ENCODE data around the gene AP1S3.
"Not testable (repeated sequence)": the region's sequence is repeated elsewhere in the genome, so short reads cannot be mapped to it uniquely, and the experiment has no call there.

AP1S3 gene

DNA sequence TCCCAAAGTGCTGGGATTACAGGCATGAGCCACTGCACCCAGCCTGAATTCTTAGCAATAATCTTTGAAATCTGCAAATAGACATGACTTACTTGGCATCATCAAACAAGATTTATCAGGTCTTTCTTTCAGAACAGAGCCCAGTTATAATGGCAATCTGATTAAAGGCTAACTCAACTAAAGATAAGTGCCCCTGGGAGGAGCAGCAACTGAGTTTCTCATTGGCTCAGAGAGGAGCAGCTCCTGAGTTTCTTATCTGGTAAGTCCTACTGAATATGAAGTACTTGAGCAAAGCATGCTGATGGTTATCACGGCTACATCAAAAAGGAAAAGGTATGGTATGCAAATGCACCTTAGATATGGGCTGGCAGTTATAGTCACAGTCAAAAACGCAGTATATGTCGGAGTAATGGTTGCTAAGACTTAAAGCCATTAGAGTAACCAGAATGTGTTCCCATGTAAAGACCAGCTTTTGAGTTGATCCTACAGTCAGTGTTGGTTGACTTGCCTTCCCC is 15.0 kb upstream of the AP1S3 start:
- no peak for DNase-seq

DNA sequence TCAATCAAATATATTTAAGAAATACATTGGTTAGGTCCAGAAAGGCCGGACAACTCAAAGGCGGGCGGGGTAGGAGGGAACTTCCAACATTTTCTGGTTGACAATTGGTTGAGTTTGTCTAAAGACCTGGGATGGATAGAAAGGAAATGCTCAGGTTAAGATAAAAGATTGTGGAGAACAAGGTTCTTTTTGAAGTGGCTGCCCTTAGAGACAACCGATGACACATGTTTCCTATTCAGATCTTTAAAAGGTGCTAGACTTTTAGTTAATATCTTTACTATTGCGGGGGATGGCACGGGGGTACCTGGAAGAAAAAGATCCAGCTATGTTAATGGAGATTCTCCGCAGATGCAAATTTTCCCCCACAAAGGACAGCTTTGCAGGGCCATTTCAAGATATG is 10.0 kb upstream of the AP1S3 start:
- DNase-seq = no peak

DNA sequence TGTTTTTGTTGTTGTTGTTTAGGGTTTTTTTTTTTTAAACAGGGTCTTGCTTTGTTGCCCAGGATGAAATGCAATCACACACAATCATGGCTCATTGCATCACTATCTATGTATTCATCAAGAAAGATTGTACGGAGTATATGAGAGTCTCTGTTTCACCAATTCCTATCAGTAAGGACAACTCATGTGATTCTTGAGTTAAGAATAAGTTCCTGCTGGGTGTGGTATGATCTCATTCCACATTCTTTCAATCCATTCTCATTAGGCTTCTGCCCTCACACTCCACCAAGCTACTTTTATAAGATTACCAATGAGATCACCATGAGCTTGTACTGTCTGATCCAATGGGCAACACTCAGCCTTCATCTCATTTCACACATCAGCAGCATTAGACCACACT is 9.1 kb upstream of the AP1S3 start:
- peak; percentile 86 for DNase-seq

DNA sequence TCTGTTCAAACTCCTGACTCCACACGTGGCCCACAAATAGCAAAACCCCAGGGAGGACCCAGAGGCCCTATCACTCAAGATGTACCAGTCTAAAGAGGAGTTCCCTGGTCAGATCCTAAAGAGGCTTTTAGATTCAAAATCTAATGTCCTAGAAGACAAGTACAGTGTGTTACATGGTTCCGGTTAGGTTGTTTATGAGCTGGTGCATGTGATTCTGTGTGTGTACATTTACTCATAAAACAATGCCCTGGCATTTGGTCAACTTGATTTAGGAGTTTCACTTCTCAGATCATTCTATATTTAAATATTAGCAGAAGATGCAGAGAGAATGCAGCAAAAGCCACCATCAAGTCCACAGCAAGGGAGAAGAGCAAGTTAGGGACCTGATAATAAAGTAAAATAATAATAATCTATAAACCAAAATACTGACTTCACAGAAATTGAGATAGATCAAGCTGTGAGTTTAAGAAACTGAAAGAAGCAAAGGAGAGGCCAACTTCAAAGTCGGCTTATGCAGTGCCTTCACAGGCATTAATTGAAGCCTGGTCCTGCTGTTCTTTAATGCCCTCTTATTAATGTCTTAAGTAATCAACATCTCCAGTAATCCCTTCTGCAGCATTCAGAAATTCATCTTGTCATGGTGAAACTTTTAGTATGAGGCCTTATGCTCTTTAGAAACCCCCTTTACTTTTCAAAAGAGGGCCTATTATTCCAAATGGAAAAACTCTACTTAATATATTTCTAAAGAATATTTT is 4.2 kb upstream of the AP1S3 start:
- no peak for DNase-seq

DNA sequence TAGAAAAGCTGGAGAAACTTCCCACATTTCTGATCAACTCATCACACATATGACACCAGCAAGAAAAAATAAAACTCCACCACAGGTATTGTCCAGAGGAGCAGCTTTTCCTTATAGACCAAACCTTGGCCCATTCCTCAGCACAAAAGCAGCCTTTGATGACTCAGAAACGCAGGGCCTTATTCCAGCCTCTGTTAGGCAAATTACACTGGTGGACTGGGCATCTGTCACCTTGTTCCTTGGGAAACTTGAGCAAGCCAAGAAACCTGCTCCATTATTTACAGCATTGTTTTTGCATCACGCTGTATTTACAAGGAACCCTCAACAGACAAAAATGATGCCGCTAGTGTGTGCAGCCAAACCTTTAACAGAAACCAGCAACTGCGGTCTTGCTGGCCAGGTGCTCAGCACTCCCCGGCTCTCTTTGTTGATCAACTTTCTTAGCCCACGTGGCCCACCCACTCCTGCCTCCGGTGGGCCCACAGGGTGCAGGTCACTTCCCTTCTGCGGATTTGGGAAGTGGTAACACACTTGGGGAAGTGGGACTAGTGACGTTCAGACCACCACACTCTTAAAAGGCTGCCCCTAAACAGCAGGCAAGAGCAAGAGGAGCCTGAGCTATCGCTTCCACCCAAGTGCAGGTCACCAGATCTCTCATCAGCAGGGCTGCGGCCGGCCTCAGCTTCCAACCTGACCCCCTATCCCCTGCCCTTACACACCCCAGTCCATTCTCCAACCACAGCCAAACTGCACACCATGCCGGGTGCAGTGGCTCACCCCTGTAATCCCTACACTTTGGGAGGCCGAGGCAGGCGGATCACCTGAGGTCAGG is 1.5 kb downstream of the AP1S3 start:
- DNase-seq = no peak

DNA sequence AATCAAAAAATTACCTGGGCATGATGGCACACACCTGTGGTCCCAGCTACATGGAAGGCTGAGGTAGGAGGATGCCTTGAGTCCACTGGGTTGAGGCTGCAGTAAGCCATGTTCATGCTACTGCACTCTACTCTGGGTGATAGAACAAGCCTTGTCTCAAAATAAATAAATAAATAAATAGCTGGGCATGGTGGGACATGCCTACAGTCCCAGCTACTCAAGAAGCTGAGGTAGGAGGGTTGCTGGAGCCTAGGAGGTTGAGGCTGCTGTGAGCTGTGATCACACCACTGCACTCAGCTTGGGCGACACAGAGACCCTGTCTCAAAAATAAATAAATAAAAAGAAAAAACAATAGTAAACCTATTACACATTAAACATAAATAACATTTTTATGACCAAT is 3.0 kb downstream of the AP1S3 start:
- DNase-seq = no peak

DNA sequence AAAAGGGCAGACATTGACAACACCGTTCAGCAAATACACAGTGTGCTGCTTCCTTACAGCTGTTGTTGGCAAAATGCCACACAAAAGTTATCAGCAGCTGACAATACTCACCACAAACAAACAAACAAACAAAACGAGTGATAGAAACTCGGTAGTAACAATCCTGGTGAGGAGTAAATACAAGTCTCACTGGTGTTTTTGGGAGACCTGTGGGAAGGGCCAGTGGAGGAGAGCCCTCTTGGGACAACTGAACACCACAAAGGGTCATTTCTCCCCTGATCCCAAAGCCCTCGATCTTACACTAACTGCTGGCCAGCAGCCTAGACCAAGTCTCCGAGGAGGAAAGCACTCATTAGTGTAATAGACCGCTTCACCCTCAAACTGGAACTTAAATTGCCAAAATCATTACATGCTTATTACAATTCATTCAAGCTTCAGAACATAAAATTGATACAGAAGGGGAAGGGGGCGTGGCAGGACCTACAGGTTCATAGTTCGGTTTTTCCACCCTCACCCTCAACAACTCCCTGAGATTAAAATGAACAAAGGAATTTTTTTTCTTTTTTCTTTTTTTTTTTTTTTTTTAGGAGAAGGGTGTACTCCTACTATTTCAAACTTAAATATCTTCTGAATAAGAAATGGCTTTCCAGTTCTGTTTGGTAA is 5.0 kb downstream of the AP1S3 start:
- DNase-seq = no peak

DNA sequence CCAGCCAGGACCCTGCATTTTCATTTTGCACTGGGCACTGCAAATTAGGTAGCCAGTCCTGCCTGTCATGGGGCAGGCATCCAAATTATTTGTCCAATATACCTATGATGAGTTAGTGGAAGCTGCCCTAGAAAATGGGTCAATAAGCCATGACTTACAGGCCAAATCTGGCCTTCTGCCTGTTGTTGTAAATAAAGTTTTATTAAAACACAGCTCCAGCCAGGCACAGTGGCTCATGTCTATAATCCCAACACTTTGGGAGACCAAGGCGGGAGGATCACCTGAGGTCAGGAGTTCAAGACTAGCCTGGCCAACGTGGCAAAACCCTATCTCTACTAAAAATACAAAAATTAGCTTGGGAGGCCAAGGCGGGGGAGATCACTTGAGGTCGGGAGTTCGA is 8.3 kb downstream of the AP1S3 start:
- no peak for DNase-seq

DNA sequence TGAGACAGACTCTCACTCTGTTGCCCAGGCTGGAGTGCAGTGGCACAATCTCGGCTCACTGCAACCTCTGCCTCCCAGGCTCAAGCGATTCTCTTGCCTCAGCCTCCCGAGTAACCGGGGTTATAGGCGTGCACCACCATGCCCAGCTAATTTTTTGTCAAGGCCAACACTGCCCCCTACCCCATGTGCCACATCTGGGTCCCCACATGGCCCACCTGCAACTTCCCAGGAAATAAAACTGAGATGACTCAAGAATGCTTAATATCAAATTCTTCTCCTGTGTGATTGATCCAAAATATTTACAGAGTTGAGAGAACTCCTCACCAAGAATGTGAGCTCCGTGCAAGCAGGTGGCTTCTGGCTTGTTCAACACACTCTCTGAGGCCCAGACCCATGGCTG is 9.1 kb downstream of the AP1S3 start:
- DNase-seq = no peak

DNA sequence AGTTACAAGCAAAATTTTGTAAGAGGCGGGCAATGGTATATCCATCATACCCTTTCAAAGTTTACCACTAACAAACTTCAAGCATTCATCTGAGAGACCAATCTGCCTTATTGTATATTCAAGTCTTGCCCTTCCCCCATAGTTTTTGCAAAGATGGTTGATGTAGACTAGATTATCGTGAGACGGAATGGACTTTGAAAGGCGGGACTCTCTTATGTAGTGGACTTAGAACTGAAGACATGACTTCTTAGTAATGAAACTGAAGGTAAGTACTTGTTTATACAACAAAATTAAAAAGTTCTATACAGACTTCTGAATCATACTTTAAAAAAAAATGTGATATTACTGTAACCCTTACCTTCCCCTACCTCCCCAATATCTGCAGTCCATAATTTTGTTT is 10.4 kb downstream of the AP1S3 start:
- DNase-seq = no peak

DNA sequence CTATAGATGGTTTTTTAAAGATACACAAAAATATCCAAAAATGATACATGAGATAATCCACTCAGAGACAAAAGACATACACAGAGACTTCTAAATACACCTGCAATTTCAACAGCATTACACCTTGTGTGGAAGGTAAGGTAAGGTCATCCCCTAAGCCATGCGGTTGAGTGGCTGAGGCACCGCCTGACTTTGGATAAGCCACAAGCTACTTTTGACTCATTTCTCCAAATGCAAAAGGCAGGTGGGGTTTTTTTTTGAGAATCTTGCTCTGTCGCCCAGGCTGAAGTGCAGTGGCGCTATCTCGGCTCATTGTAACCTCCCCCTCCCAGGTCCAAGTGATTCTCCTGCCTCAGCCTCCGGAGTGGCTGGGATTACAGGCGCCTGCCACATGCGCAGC is 13.1 kb downstream of the AP1S3 start:
- no peak for DNase-seq

DNA sequence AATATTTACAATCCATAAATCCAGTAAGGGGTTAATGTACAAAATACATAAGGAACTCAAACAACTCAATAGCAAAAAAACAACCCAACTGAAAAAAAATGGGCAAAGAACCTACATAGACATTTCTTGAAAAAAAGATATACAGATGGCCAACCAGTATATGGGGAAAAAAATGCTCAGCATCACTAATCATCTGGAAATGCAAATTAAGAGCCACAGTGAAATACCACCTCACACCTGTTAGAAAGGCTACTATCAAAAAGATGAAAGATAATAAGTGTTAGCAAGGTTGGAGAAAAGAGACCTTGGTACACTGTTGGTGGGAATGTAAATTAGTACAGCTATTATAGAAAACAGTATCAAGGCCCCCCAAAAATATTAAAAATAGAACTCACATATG is 14.6 kb downstream of the AP1S3 start:
- no peak for DNase-seq

DNA sequence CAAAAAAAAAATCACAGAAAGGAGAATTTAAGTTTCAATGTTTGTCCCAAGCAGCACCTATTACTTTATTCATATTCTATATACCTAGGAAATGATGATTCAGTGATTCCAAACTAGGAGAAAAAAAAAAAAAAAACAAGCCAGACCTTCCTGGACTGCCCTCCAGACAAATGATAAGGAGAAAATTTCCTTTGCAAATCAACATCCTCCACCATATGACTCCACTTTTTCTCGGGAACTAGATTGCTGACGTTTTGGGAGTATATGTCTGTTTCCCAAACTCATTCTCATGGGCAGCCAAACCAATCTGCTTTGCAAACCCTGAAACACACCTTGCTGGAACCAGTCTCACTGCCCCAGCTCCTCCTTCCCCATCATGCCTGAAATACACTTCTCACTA is 16.8 kb downstream of the AP1S3 start:
- no peak for DNase-seq

DNA sequence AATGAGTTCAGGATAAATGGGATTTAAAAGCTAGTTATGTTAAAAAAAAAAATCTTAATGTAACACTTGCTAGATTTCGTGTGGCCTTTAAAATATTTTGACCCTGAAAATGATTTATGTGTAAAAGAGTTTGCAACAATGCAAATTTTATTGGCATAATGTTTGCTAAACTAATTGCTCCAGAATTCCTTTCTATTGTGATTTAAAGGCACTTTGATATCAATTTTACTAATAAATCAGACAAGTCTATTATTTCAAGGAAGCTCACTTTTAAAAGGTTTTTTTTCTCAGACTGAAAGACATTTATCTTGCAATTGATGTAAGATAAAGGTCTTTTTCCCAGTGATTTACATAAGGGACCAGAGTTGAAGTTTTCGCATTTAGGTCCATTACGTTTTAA is 17.5 kb downstream of the AP1S3 start:
- no peak for DNase-seq

DNA sequence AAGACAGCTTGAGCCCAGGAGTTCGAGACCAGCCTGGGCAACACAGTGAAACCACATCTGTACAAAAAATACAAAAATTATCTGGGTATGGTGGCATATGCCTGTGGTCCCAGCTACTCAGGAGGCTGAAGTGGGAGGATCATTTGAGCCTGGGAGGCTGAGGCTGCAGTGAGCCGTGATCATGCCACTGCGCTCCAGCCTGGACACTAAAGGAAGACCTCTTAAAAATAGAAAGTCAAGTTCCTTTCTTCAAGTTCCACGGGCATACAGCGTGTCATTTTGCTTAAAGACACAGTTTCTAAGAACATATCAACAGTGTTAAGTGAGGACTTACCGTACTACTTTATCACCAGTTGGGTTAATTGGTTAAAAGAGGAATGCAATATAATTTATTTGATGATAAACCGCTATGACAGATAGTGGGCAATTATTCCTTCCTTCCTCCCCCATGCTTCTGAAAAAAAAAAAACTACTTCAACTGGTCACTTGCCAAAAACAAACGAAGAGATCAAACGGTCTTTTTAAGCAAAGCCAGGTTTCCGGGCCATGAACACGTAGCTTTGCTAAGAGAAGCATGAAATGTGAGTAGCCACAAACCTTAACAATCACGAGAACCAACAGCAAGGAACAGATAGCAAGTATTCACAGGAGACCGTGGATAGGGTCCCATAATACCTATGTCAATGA is 21.4 kb downstream of the AP1S3 start:
- peak; percentile 46 for DNase-seq

DNA sequence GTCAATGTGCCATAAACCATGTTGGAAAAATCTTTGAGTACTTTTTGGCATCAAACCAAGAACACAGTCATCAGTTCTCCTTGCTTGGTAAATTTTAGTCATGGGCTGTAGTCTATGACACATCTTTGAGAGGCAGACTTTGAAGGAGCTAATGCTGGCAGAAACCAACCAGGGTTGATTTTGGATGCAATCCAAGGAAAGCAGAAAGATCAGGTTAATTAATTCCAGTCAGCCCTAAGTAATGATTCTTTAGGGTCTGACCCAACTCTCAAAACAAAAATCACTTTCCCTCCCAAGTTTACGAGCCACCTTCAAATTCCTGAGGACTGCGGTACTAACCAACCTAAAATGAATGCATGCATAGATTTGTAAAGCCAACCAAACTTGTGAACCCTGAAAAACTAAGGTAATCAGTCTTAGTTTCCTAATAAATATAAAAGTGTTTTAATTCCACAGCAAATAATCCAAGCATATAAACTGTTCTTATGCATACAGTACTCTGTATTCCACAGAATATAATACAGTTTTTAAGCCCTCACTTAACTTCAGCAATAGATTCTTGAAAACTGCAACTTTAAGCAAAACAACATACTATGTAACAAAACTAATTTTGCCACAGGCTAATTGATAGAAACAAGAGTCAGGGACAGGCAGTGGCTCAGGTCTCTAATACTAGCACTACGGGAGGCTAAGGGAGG is 22.0 kb downstream of the AP1S3 start:
- DNase-seq = peak; percentile 92

DNA sequence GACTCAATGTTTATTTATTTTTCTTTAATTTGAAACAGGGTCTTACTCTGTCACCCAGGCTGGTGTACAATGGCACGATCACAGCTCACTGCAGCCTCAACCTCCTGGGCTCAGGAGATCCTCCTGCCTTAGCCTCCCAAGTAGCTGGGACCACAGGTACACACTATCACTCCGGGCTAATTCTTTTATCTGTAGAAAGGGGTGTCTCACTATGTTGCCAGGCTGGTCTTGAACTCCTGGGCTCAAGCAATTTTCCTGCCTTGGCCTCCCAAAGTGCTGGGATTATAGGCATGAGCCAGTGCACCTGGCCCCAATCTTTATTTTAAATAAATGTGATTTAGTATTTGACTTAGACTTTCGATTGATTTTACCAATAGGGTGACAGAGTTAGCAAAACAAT is 22.6 kb downstream of the AP1S3 start:
- not testable (repeated sequence) for DNase-seq

DNA sequence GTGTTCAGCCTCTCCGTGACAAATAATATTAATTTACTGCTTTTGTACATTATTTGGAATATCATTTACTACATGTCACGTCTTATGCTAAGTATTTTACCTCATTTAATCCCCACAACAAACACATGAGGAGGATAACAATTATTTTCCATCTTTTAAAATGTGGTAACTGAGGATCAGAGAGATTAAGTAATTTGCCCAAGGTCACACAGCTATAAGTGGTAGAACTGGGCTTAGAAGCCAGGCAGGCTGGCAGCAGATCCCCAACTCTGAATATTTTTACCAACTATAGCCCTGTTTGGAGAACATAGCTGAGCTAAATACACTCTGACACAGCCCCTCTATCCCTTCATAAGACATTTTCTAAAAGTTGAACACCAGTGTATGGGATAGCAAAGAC is 24.1 kb downstream of the AP1S3 start:
- no peak for DNase-seq

DNA sequence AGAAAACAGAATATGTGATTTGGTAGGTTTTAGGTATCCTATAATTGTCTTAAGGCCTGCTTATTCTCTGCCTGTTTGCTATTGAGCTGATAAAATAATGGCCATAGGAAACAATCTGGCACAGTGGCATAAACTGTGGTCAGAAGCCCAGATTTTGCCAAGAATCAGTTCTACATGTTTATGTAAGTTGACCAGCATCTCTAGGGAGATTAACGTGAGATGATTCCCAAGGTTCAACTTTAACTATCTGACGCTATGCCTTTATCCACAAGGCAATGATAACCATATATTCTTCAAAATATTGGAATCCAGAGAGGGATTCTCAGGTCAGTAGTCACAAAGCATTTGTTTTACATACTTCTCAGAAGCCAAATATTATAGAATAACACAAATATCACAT is 25.6 kb downstream of the AP1S3 start:
- DNase-seq = peak; percentile 36

DNA sequence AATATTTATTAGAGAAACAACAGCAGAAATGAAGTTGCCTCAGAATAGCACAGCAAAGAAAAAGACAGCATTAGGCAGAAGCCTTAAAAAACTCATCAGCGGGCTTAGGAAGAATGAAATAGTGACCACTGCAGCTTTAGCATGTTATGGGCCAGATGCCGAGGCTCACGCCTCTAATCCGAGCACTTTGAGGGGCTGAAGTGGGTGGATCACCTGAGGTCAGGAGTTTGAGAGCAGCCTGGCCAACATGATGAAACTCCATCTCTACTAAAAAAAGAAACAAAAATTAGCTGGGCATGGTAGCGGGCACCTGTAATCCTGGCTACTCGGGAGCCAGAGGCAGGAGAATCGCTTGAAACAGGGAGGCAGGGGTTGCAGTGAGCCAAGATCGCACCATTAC is 32.4 kb downstream of the AP1S3 start:
- DNase-seq = no peak

DNA sequence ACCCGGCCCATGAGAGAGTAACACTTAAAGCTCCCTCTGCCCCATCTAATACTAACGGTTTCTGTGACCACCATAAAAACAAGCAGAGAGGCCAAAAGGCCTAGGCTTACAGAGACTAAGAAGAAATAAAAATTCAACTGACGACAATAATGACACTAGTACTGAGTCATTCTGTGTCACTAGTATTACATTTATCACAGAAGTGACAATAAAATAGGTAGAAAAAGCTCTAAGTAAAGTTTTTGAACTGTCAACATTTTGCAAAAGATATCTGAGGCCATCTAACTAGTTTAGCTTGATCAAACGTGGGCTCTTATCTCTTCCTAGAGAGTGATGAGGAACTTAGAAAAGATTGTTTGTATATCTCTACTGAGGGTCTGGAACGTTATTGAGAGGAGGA is 35.6 kb downstream of the AP1S3 start:
- no peak for DNase-seq

DNA sequence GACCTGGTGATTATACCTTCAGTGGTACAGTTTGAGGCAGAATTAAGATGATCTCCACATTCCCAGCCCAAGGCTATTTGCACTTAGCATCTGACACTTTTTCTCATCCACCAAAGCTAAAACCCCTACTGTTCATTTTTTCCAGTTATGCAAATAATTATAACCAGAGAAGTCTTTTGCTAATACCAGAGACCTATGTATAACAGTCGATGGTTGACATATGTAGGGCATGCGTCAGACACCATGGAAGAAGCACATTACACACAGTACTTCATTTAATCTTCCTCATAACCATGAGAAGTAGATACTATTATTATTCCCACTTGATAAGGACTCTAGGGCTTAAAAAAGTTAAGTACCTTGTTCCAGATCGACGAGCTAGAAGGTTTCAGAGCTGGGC is 36.5 kb downstream of the AP1S3 start:
- peak; percentile 60 for DNase-seq

All from fibroblast of skin of right biceps (primary cell).